ENCODE measurements around the gene NDE1. TPM values are rescaled to one million over a fixed set of nuclear protein-coding genes. Genes with fewer than 3 reads are reported as not detected.

Gene NDE1
- total and polyA plus RNA-seq, 2 of the 8 experiments (the other 6 are each of a cell fraction or from before 2014, with no cell fraction given) = 13.3 to 41.3 TPM

GRCh38 chr16:15671530-15672117 lies 21.6 kb downstream of the NDE1 start:
- H3K79me1 ChIP-seq (ENCODE audit: low read depth, low read length) = no peaks in the 10 kb centered on the region
- 93% methylated on average over 8 of the region's 8 CpGs; no CpG with 5 or more reads in 1 of the 2 experiments for WGBS, 2 experiments (ENCODE audit: extremely low coverage in 1 of 2, insufficient coverage in 1 of 2, insufficient read length in 1 of 2, insufficient replicate concordance in 2 of 2, low coverage in 1 of 2, low lambda C conversion rate in 2 of 2, missing lambda C conversion rate in 1 of 2)

More at GRCh38 chr16:15671530-15672117, 21.6 kb downstream of the NDE1 start:
- H3K36me3 ChIP-seq (ENCODE audit: control insufficient read depth in 2 of 4, insufficient read depth in 4 of 4, low read length in 3 of 4) = peaks cover 0 to 18% (median 3%) of the 10 kb centered on the region in 4 experiments; a peak in 6 of 8 replicates
- H2BK120ac ChIP-seq (replicated peaks; ENCODE audit: low read depth, low read length) = no peak overlapping the region
- no peak overlapping the region for H3K4ac ChIP-seq (replicated peaks; ENCODE audit: insufficient read length, low read depth, low read length)
- no peak for DNase-seq (ENCODE audit: low read depth in 1 of 2, low spot score in 2 of 2)
- no peaks in the 10 kb centered on the region for H3K79me2 ChIP-seq (ENCODE audit: control insufficient read depth in 1 of 2, insufficient read depth in 2 of 2, low read length in 2 of 2)
- H3K9ac ChIP-seq (replicated peaks in 1 of 4; ENCODE audit: extremely low read depth in 1 of 4, low read depth in 3 of 4, low read length in 3 of 4) = no peak overlapping the region
- POLR2A ChIA-PET (ENCODE audit: partially characterized antibody) = interaction anchor here (0.6 to 1.1 kb wide), 2 partner anchors 18 to 24 kb away, joined by 3 read pairs; no protein-coding TSS in a partner anchor
- no peaks in the 10 kb centered on the region for H3K9me3 ChIP-seq (ENCODE audit: insufficient read depth in 2 of 2, low read depth in 1 of 2, low read length in 1 of 2)
- H3K4me1 ChIP-seq (replicated peaks in 1 of 4; ENCODE audit: control insufficient read depth in 3 of 4, insufficient read depth in 4 of 4, low read length in 3 of 4) = no peaks in the 10 kb centered on the region; a peak in 1 of 7 replicates
- TF ChIP-seq NANOG (IDR thresholded peaks at IDR 0.05; ENCODE audit: insufficient read depth, low read depth, low read length, poor library complexity, severe bottlenecking) = no peak
- TF ChIP-seq BACH1 (IDR thresholded peaks at IDR 0.05; ENCODE audit: low read length) = no peak
- no peak for TF ChIP-seq FOSL1 (IDR thresholded peaks at IDR 0.05; ENCODE audit: insufficient read depth, low read depth, low read length)
- TF ChIP-seq RBBP5 (IDR thresholded peaks at IDR 0.05; ENCODE audit: borderline replicate concordance, low read depth, low read length) = no peak
- no peak for TF ChIP-seq ZNF274 (IDR thresholded peaks at IDR 0.05; ENCODE audit: borderline replicate concordance, extremely low read depth, low read length)
- TF ChIP-seq TAF7 (optimal IDR thresholded peaks at IDR 0.05; ENCODE audit: borderline replicate concordance, low read depth, low read length) = no peak
- TF ChIP-seq YY1 (IDR thresholded peaks at IDR 0.05; ENCODE audit: low read depth, low read length) = no peak
- no peak for TF ChIP-seq E2F6 (IDR thresholded peaks at IDR 0.05)
- H3K4me3 ChIP-seq (ENCODE audit: extremely low read depth in 1 of 4, insufficient read depth in 2 of 4, low read depth in 3 of 4, low read length in 4 of 4) = no peak overlapping the region
- H3K23ac ChIP-seq (ENCODE audit: insufficient read length) = no peak overlapping the region
- no peak for FAIRE-seq
- H2AK5ac ChIP-seq (ENCODE audit: low read depth, low read length) = no peak overlapping the region
- H2BK20ac ChIP-seq (ENCODE audit: low read length) = no peak overlapping the region
- H3K27ac ChIP-seq (ENCODE audit: low read depth, low read length) = no peak overlapping the region
- H4K20me1 ChIP-seq (replicated peaks in 1 of 2; ENCODE audit: control insufficient read depth in 1 of 2, insufficient read depth in 2 of 2, low read length in 2 of 2) = no peaks in the 10 kb centered on the region
- no peak overlapping the region for H4K91ac ChIP-seq (replicated peaks; ENCODE audit: insufficient read length, low read length)
- no peak overlapping the region for H2AFZ ChIP-seq (ENCODE audit: low read length)
- no peak overlapping the region for H2BK15ac ChIP-seq (ENCODE audit: low read length)
- no peak overlapping the region for H4K8ac ChIP-seq (ENCODE audit: extremely low read depth, insufficient read depth, low read length)
- no peak overlapping the region for H2BK12ac ChIP-seq (ENCODE audit: low read depth, low read length)
- H4K5ac ChIP-seq (ENCODE audit: insufficient read length, low read depth, low read length) = no peak overlapping the region
- no peak overlapping the region for H3K56ac ChIP-seq (replicated peaks; ENCODE audit: insufficient read length, low read depth, low read length)
- no peak overlapping the region for H3K14ac ChIP-seq (ENCODE audit: insufficient read length)
- no peak overlapping the region for H3K4me2 ChIP-seq (ENCODE audit: insufficient read depth in 1 of 2, low read depth in 2 of 2, low read length in 2 of 2)
- H3K27me3 ChIP-seq (replicated peaks in 1 of 4; ENCODE audit: control insufficient read depth in 3 of 4, extremely low read depth in 1 of 4, insufficient read depth in 3 of 4, low read length in 3 of 4) = no peaks in the 10 kb centered on the region
- no peaks in the 10 kb centered on the region for H3K23me2 ChIP-seq (ENCODE audit: low read depth, low read length)
- no peak overlapping the region; the same call in 1 of the 2 replicates for H2BK5ac ChIP-seq (ENCODE audit: low read depth, low read length)
- H3K18ac ChIP-seq (ENCODE audit: extremely low read depth, low read length) = no peak overlapping the region
- CTCF ChIA-PET (ENCODE audit: partially characterized antibody) = interaction anchor here (1.0 to 1.7 kb wide), 4 partner anchors 10 to 33 kb away, joined by 3 to 13 read pairs (median 4); no protein-coding TSS in a partner anchor

Data from H1 (cell line).